HEK293 (cell line): ENCODE data around the gene EPHB1.

Experiments used
- GLIS2 ChIP-seq: fragments of 450-650 bp; formaldehyde crosslinking; IDR thresholded peaks from 2 replicates; pipeline ENCODE4 v1.5.1; 2016; ENCODE audit warnings: missing biosample characterization, missing genetic modification characterization
- SP2 ChIP-seq: fragments of 450-650 bp; formaldehyde crosslinking; IDR thresholded peaks from 2 replicates; pipeline ENCODE4 v1.5.1; 2016; ENCODE audit warnings: missing biosample characterization, missing genetic modification characterization
- YY1 ChIP-seq: fragments of 450-650 bp; formaldehyde crosslinking; IDR thresholded peaks from 2 replicates; pipeline ENCODE4 v1.5.1; 2018; ENCODE audit warnings: missing biosample characterization, missing genetic modification characterization
- ZFP69B ChIP-seq: fragments of 450-650 bp; formaldehyde crosslinking; IDR thresholded peaks from 2 replicates; pipeline ENCODE4 v1.5.1; 2016; ENCODE audit warnings: missing biosample characterization, missing genetic modification characterization
- ZNF132 ChIP-seq: fragments of 450-650 bp; formaldehyde crosslinking; IDR thresholded peaks from 2 replicates; pipeline ENCODE4 v1.5.1; 2017; ENCODE audit warnings: missing biosample characterization, missing genetic modification characterization, borderline replicate concordance
- ZNF2 ChIP-seq: fragments of 450-650 bp; formaldehyde crosslinking; IDR thresholded peaks from 2 replicates; pipeline ENCODE4 v1.5.1; 2016; ENCODE audit warnings: missing biosample characterization, missing genetic modification characterization
- ZNF76 ChIP-seq: fragments of 450-650 bp; formaldehyde crosslinking; IDR thresholded peaks from 2 replicates; pipeline ENCODE4; 2016; ENCODE audit warnings: low read depth, missing biosample characterization, missing genetic modification characterization, borderline replicate concordance
- ZNF785 ChIP-seq: fragments of 450-650 bp; formaldehyde crosslinking; IDR thresholded peaks from 2 replicates; pipeline ENCODE4 v1.5.1; 2016; ENCODE audit warnings: missing biosample characterization, missing genetic modification characterization
- ZNF792 ChIP-seq: fragments of 450-650 bp; formaldehyde crosslinking; IDR thresholded peaks from 2 replicates; pipeline ENCODE4 v1.5.1; 2016; ENCODE audit warnings: missing biosample characterization, missing genetic modification characterization
- TF ChIP-seq, protein P1 (sequence below): fragments of 450-650 bp; formaldehyde crosslinking; IDR thresholded peaks from 2 replicates; pipeline ENCODE4 v1.5.1; 2016; ENCODE audit warnings: missing biosample characterization, missing genetic modification characterization
- TF ChIP-seq, protein P2 (sequence below): IDR thresholded peaks from 2 replicates; pipeline ENCODE4 v1.6.1; 2011; ENCODE audit warnings: mild to moderate bottlenecking, low read depth, low read length, borderline replicate concordance
- TF ChIP-seq, protein P3 (sequence below): fragments of 450-650 bp; formaldehyde crosslinking; IDR thresholded peaks from 2 replicates; pipeline ENCODE4 v1.5.1; 2017; ENCODE audit warnings: missing biosample characterization, missing genetic modification characterization
- TF ChIP-seq, protein P4 (sequence below): fragments of 450-650 bp; formaldehyde crosslinking; IDR thresholded peaks from 2 replicates; pipeline ENCODE4 v1.5.1; 2016; ENCODE audit warnings: missing biosample characterization, missing genetic modification characterization
- TF ChIP-seq, protein P5 (sequence below): fragments of 450-650 bp; formaldehyde crosslinking; IDR thresholded peaks from 2 replicates; pipeline ENCODE4 v1.5.1; 2016; ENCODE audit warnings: missing biosample characterization, missing genetic modification characterization

DNA sequence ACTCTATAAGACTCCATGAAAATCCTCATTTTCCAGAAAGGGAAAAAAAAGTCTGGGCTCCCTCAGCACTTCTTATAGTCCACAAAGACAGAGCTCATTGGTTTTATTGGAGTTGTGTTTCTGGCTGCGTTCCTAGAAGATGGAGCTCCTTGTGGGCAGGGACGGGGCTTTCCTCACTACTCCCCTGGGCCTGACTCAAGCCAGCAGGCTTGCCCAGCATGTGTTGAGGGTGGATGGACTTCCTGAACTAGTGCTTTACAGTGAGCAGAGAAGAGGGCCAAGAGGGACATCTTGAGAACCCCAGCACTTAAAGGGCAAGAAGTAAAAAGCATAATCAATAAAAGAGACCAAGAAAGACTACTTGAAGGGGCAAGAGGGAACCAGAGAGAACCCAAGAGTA, 43.2 kb upstream of the EPHB1 start:
- TF ChIP-seq, protein P1, sequence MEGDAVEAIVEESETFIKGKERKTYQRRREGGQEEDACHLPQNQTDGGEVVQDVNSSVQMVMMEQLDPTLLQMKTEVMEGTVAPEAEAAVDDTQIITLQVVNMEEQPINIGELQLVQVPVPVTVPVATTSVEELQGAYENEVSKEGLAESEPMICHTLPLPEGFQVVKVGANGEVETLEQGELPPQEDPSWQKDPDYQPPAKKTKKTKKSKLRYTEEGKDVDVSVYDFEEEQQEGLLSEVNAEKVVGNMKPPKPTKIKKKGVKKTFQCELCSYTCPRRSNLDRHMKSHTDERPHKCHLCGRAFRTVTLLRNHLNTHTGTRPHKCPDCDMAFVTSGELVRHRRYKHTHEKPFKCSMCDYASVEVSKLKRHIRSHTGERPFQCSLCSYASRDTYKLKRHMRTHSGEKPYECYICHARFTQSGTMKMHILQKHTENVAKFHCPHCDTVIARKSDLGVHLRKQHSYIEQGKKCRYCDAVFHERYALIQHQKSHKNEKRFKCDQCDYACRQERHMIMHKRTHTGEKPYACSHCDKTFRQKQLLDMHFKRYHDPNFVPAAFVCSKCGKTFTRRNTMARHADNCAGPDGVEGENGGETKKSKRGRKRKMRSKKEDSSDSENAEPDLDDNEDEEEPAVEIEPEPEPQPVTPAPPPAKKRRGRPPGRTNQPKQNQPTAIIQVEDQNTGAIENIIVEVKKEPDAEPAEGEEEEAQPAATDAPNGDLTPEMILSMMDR (tag by site-specific recombination) = no peak
- TF ChIP-seq, protein P2, sequence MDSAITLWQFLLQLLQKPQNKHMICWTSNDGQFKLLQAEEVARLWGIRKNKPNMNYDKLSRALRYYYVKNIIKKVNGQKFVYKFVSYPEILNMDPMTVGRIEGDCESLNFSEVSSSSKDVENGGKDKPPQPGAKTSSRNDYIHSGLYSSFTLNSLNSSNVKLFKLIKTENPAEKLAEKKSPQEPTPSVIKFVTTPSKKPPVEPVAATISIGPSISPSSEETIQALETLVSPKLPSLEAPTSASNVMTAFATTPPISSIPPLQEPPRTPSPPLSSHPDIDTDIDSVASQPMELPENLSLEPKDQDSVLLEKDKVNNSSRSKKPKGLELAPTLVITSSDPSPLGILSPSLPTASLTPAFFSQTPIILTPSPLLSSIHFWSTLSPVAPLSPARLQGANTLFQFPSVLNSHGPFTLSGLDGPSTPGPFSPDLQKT = no peak
- TF ChIP-seq ZNF2 (no peak), YY1 (tag by site-specific recombination) (no peak), GLIS2 (tag by site-specific recombination) (no peak), SP2 (no peak), ZNF785 (no peak), ZFP69B (tag by site-specific recombination) (no peak), ZNF792 (tag by site-specific recombination) (no peak), ZNF76 (tag by site-specific recombination) (no peak), ZNF132 (no peak)
- TF ChIP-seq, protein P3, sequence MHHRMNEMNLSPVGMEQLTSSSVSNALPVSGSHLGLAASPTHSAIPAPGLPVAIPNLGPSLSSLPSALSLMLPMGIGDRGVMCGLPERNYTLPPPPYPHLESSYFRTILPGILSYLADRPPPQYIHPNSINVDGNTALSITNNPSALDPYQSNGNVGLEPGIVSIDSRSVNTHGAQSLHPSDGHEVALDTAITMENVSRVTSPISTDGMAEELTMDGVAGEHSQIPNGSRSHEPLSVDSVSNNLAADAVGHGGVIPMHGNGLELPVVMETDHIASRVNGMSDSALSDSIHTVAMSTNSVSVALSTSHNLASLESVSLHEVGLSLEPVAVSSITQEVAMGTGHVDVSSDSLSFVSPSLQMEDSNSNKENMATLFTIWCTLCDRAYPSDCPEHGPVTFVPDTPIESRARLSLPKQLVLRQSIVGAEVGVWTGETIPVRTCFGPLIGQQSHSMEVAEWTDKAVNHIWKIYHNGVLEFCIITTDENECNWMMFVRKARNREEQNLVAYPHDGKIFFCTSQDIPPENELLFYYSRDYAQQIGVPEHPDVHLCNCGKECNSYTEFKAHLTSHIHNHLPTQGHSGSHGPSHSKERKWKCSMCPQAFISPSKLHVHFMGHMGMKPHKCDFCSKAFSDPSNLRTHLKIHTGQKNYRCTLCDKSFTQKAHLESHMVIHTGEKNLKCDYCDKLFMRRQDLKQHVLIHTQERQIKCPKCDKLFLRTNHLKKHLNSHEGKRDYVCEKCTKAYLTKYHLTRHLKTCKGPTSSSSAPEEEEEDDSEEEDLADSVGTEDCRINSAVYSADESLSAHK (tag by site-specific recombination) = no peak
- TF ChIP-seq, protein P4, sequence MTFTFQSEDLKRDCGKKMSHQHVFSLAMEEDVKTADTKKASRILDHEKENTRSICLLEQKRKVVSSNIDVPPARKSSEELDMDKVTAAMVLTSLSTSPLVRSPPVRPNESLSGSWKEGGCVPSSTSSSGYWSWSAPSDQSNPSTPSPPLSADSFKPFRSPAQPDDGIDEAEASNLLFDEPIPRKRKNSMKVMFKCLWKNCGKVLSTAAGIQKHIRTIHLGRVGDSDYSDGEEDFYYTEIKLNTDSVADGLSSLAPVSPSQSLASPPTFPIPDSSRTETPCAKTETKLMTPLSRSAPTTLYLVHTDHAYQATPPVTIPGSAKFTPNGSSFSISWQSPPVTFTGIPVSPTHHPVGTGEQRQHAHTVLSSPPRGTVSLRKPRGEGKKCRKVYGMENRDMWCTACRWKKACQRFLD (tag by site-specific recombination) = no peak
- TF ChIP-seq, protein P5, sequence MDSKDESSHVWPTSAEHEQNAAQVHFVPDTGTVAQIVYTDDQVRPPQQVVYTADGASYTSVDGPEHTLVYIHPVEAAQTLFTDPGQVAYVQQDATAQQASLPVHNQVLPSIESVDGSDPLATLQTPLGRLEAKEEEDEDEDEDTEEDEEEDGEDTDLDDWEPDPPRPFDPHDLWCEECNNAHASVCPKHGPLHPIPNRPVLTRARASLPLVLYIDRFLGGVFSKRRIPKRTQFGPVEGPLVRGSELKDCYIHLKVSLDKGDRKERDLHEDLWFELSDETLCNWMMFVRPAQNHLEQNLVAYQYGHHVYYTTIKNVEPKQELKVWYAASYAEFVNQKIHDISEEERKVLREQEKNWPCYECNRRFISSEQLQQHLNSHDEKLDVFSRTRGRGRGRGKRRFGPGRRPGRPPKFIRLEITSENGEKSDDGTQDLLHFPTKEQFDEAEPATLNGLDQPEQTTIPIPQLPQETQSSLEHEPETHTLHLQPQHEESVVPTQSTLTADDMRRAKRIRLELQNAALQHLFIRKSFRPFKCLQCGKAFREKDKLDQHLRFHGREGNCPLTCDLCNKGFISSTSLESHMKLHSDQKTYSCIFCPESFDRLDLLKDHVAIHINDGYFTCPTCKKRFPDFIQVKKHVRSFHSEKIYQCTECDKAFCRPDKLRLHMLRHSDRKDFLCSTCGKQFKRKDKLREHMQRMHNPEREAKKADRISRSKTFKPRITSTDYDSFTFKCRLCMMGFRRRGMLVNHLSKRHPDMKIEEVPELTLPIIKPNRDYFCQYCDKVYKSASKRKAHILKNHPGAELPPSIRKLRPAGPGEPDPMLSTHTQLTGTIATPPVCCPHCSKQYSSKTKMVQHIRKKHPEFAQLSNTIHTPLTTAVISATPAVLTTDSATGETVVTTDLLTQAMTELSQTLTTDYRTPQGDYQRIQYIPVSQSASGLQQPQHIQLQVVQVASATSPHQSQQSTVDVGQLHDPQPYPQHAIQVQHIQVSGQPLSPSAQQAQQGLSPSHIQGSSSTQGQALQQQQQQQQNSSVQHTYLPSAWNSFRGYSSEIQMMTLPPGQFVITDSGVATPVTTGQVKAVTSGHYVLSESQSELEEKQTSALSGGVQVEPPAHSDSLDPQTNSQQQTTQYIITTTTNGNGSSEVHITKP (tag by site-specific recombination) = no peak
